Measurements from ENCODE around the gene PSMD3. TPM values are rescaled to one million over a fixed set of nuclear protein-coding genes. Genes with fewer than 3 reads are reported as not detected.

Gene PSMD3
- total RNA-seq, 1 experiment from 2014 or later: 179 TPM

DNA sequence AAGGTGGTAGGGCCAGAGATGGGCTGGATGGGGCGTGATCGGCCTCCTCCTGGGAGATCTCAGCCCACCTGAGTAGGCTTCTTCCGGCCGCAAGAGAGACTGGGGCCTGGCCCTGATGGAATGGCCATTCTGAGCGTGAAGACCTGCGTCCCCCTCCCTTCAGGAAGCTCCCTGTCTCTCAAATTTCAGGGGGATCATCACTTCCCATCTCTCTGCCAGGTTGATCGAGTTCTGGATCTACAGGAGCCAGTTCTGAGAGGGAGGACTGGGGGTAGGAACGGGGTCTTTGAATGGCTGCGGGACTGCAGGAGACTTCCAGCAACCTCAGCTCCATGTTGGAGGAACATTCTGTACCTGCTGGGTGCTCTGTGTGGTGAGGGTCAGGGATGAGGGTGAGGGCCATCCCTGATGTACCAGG is 27.1 kb upstream of the PSMD3 start:
- Mint-ChIP-seq H3K27me3 (ENCODE audit: insufficient read depth, unreplicated experiment) (no peaks in the 10 kb centered on the region), H3K4me3 (ENCODE audit: unreplicated experiment) (peak overlapping the region; percentile 71), H3K9me3 (ENCODE audit: unreplicated experiment) (no peaks in the 10 kb centered on the region), H3K27ac (ENCODE audit: unreplicated experiment) (peak overlapping the region; percentile 75), H3K36me3 (ENCODE audit: insufficient read depth, unreplicated experiment) (no peaks in the 10 kb centered on the region), H3K4me1 (ENCODE audit: low read depth, unreplicated experiment) (peaks cover 8% of the 10 kb centered on the region)
- Histone ChIP-seq H3K9me3 (no peaks in the 10 kb centered on the region), H3K4me3 (ENCODE audit: low read depth, low read length) (peak overlapping the region; percentile 22), H3K36me3 (ENCODE audit: control insufficient read depth, insufficient read depth, low read length) (no peaks in the 10 kb centered on the region), H3K4me1 (peaks cover 10% of the 10 kb centered on the region; the same call in 1 of the 2 replicates), H3K27me3 (replicated peaks; ENCODE audit: control insufficient read depth, insufficient read depth, low read length) (no peaks in the 10 kb centered on the region)
- DNase-seq: no peak
- TF ChIP-seq, protein P1, sequence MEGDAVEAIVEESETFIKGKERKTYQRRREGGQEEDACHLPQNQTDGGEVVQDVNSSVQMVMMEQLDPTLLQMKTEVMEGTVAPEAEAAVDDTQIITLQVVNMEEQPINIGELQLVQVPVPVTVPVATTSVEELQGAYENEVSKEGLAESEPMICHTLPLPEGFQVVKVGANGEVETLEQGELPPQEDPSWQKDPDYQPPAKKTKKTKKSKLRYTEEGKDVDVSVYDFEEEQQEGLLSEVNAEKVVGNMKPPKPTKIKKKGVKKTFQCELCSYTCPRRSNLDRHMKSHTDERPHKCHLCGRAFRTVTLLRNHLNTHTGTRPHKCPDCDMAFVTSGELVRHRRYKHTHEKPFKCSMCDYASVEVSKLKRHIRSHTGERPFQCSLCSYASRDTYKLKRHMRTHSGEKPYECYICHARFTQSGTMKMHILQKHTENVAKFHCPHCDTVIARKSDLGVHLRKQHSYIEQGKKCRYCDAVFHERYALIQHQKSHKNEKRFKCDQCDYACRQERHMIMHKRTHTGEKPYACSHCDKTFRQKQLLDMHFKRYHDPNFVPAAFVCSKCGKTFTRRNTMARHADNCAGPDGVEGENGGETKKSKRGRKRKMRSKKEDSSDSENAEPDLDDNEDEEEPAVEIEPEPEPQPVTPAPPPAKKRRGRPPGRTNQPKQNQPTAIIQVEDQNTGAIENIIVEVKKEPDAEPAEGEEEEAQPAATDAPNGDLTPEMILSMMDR (IDR thresholded peaks at IDR 0.05; ENCODE audit: insufficient read depth in 1 of 2, low read depth in 1 of 2, low read length in 1 of 2, severe bottlenecking in 1 of 2, unreplicated experiment in 1 of 2): no peak
- ChIA-PET CTCF (interaction anchor here (0.6 to 1.9 kb wide), 4 partner anchors 27 to 332 kb away, joined by 3 to 10 read pairs (median 6); partner anchors contain the start of gene PSMD3), POLR2A (interaction anchor here (0.6 to 1.1 kb wide), 4 partner anchors 16 to 33 kb away, joined by 3 to 14 read pairs (median 4); partner anchors contain the start of genes LRRC3C, ORMDL3 and PSMD3)
- no TSS peak for BruUV-seq (replicated peaks)
- intact Hi-C loops (cut with micrococcal nuclease; ENCODE audit: unreplicated experiment): no loop called here

GRCh38 chr17:39954876-39955275 is 25.7 kb upstream of the PSMD3 start:
- Mint-ChIP-seq H3K4me3 (ENCODE audit: unreplicated experiment) (no peak overlapping the region), H3K9me3 (ENCODE audit: unreplicated experiment) (no peaks in the 10 kb centered on the region), H3K36me3 (ENCODE audit: insufficient read depth, unreplicated experiment) (no peaks in the 10 kb centered on the region), H3K27me3 (ENCODE audit: insufficient read depth, unreplicated experiment) (no peaks in the 10 kb centered on the region), H3K27ac (ENCODE audit: unreplicated experiment) (no peak overlapping the region), H3K4me1 (ENCODE audit: low read depth, unreplicated experiment) (peaks cover 16% of the 10 kb centered on the region)
- H3K36me3 ChIP-seq (ENCODE audit: control insufficient read depth, insufficient read depth, low read length): no peaks in the 10 kb centered on the region
- DNase-seq: no peak
- POLR2A ChIA-PET: interaction anchor here (0.5 to 0.9 kb wide), 2 partner anchors 24 to 84 kb away, joined by 3 to 9 read pairs; no protein-coding TSS in a partner anchor
- H3K4me1 ChIP-seq: peaks cover 15% of the 10 kb centered on the region
- H3K4me3 ChIP-seq (ENCODE audit: low read depth, low read length): no peak overlapping the region
- BruUV-seq (replicated peaks): no TSS peak
- H3K27me3 ChIP-seq (replicated peaks; ENCODE audit: control insufficient read depth, insufficient read depth, low read length): no peaks in the 10 kb centered on the region
- H3K9me3 ChIP-seq: no peaks in the 10 kb centered on the region
- TF ChIP-seq, protein P1 (IDR thresholded peaks at IDR 0.05; ENCODE audit: insufficient read depth in 1 of 2, low read depth in 1 of 2, low read length in 1 of 2, severe bottlenecking in 1 of 2, unreplicated experiment in 1 of 2): no peak
- intact Hi-C loops (cut with micrococcal nuclease; ENCODE audit: unreplicated experiment): no loop called here
- CTCF ChIA-PET: interaction anchor here (0.7 kb wide), 1 partner anchor 25 kb away, joined by 3 read pairs; the partner anchor contains the start of gene PSMD3

DNA sequence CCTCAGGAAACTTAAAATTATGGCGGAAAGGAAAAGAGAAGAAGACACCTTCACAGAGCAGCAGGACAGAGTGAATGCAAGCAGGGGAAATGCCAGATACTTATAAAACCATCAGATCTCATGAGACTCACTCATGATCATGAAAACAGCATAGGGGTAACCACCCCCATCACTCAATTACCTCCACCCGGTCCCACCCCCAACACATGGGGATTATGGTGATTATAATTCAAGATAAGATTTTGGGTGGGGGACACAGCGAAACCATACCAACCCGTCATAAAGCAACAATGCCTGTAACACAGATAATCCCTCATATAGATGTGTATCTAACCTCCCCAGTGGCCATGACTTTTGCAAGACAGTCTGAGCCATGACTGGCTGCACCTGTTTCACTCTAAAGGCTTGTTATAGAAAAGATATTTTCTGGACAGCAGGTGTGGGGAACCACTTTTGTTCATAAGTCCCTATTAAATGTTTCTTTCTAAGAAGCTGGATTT is 24.8 kb upstream of the PSMD3 start:
- Mint-ChIP-seq H3K27ac (ENCODE audit: unreplicated experiment) (no peak overlapping the region), H3K9me3 (ENCODE audit: unreplicated experiment) (no peaks in the 10 kb centered on the region), H3K36me3 (ENCODE audit: insufficient read depth, unreplicated experiment) (no peaks in the 10 kb centered on the region), H3K4me1 (ENCODE audit: low read depth, unreplicated experiment) (peaks cover 25% of the 10 kb centered on the region), H3K27me3 (ENCODE audit: insufficient read depth, unreplicated experiment) (no peaks in the 10 kb centered on the region), H3K4me3 (ENCODE audit: unreplicated experiment) (no peak overlapping the region)
- no TSS peak for BruUV-seq (replicated peaks)
- ChIA-PET CTCF (no interaction called here), POLR2A (no interaction called here)
- Histone ChIP-seq H3K27me3 (replicated peaks; ENCODE audit: control insufficient read depth, insufficient read depth, low read length) (no peaks in the 10 kb centered on the region), H3K36me3 (ENCODE audit: control insufficient read depth, insufficient read depth, low read length) (no peaks in the 10 kb centered on the region), H3K9me3 (no peaks in the 10 kb centered on the region), H3K4me1 (peaks cover 21% of the 10 kb centered on the region), H3K4me3 (ENCODE audit: low read depth, low read length) (no peak overlapping the region)
- intact Hi-C loops (cut with micrococcal nuclease; ENCODE audit: unreplicated experiment): no loop called here
- TF ChIP-seq, protein P1 (IDR thresholded peaks at IDR 0.05; ENCODE audit: insufficient read depth in 1 of 2, low read depth in 1 of 2, low read length in 1 of 2, severe bottlenecking in 1 of 2, unreplicated experiment in 1 of 2): no peak
- DNase-seq: no peak
